AG09309 (cell line): Measurements from ENCODE around the gene LPCAT1.

Source experiments
- DNase-seq: peaks from one replicate; pipeline ENCODE4 v3.0.0-alpha.2; 2010; ENCODE audit warnings: low read depth
- H3K4me3 ChIP-seq: 2 replicates; pipeline ENCODE4 v1.5.1; 2011; ENCODE audit warnings: mild to moderate bottlenecking, low read depth, low read length, moderate library complexity; ENCODE audit not compliant: control insufficient read depth
- TF ChIP-seq, protein P1 (sequence below): IDR thresholded peaks from 2 replicates; pipeline ENCODE4 v1.5.1; 2011; ENCODE audit warnings: mild to moderate bottlenecking, low read depth, low read length, inconsistent platforms; ENCODE audit not compliant: insufficient read depth, control insufficient read depth; ENCODE audit errors: missing control alignments

The LPCAT1 gene

GRCh38 chr5:1412163-1412562 is 111.6 kb downstream of the LPCAT1 start:
- TF ChIP-seq, protein P1, sequence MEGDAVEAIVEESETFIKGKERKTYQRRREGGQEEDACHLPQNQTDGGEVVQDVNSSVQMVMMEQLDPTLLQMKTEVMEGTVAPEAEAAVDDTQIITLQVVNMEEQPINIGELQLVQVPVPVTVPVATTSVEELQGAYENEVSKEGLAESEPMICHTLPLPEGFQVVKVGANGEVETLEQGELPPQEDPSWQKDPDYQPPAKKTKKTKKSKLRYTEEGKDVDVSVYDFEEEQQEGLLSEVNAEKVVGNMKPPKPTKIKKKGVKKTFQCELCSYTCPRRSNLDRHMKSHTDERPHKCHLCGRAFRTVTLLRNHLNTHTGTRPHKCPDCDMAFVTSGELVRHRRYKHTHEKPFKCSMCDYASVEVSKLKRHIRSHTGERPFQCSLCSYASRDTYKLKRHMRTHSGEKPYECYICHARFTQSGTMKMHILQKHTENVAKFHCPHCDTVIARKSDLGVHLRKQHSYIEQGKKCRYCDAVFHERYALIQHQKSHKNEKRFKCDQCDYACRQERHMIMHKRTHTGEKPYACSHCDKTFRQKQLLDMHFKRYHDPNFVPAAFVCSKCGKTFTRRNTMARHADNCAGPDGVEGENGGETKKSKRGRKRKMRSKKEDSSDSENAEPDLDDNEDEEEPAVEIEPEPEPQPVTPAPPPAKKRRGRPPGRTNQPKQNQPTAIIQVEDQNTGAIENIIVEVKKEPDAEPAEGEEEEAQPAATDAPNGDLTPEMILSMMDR = no peak
- no peak overlapping the region for H3K4me3 ChIP-seq
- no peak for DNase-seq
